ENCODE measurements around the gene GRID2. TPM values are rescaled to one million over a fixed set of nuclear protein-coding genes. Genes with fewer than 3 reads are reported as not detected.
A peak's percentile ranks its signal among the peaks of the same experiment; 100 is the strongest.

Gene GRID2
- total RNA-seq, 1 experiment from 2014 or later = not detected

- Mint-ChIP-seq H3K27me3 (ENCODE audit: insufficient read depth, unreplicated experiment) (no peaks in the 10 kb centered on the region), H3K4me3 (ENCODE audit: unreplicated experiment) (no peak overlapping the region), H3K9me3 (ENCODE audit: unreplicated experiment) (no peaks in the 10 kb centered on the region), H3K36me3 (ENCODE audit: insufficient read depth, unreplicated experiment) (no peaks in the 10 kb centered on the region), H3K27ac (ENCODE audit: low read depth, unreplicated experiment) (no peak overlapping the region), H3K4me1 (ENCODE audit: insufficient read depth, unreplicated experiment) (no peaks in the 10 kb centered on the region)
- intact Hi-C loops (cut with micrococcal nuclease) = no loop called here
- ChIA-PET CTCF (interaction anchor here (0.9 to 2.3 kb wide), 4 partner anchors 10 to 342 kb away, joined by 3 to 8 read pairs (median 3); no protein-coding TSS in a partner anchor), POLR2A (no interaction called here)
- DNase-seq (ENCODE audit: unreplicated experiment) = no peak
- no TSS peak for BruUV-seq (replicated peaks)
- no peak for TF ChIP-seq CTCF (IDR thresholded peaks at IDR 0.05; ENCODE audit: unreplicated experiment)
Observed at GRCh38 chr4:93786149-93786548, 1482.4 kb downstream of the GRID2 start.

- ChIA-PET CTCF (interaction anchor here (0.6 to 3.7 kb wide), 15 partner anchors 8 to 449 kb away, joined by 3 to 35 read pairs (median 3); no protein-coding TSS in a partner anchor), POLR2A (interaction anchor here (0.7 kb wide), 1 partner anchor 52 kb away, joined by 5 read pairs; no protein-coding TSS in a partner anchor)
- peak; percentile 45 for DNase-seq (ENCODE audit: unreplicated experiment)
- H3K27ac Mint-ChIP-seq (ENCODE audit: low read depth, unreplicated experiment) = no peak overlapping the region
- BruUV-seq (replicated peaks) = no TSS peak
- no peak overlapping the region for H3K4me3 Mint-ChIP-seq (ENCODE audit: unreplicated experiment)
- no peaks in the 10 kb centered on the region for H3K4me1 Mint-ChIP-seq (ENCODE audit: insufficient read depth, unreplicated experiment)
- no peaks in the 10 kb centered on the region for H3K9me3 Mint-ChIP-seq (ENCODE audit: unreplicated experiment)
- H3K27me3 Mint-ChIP-seq (ENCODE audit: insufficient read depth, unreplicated experiment) = no peaks in the 10 kb centered on the region
- peak; percentile 34 for TF ChIP-seq CTCF (IDR thresholded peaks at IDR 0.05; ENCODE audit: unreplicated experiment)
- intact Hi-C loops (cut with micrococcal nuclease) = no loop called here
- no peaks in the 10 kb centered on the region for H3K36me3 Mint-ChIP-seq (ENCODE audit: insufficient read depth, unreplicated experiment)
Observed at GRCh38 chr4:93788712-93789111, 1484.9 kb downstream of the GRID2 start.

GRCh38 chr4:93791570-93792195 is 1487.9 kb downstream of the GRID2 start:
- Mint-ChIP-seq H3K36me3 (ENCODE audit: insufficient read depth, unreplicated experiment) (no peaks in the 10 kb centered on the region), H3K4me1 (ENCODE audit: insufficient read depth, unreplicated experiment) (no peaks in the 10 kb centered on the region), H3K4me3 (ENCODE audit: unreplicated experiment) (no peak overlapping the region), H3K27ac (ENCODE audit: low read depth, unreplicated experiment) (no peak overlapping the region), H3K27me3 (ENCODE audit: insufficient read depth, unreplicated experiment) (no peaks in the 10 kb centered on the region), H3K9me3 (ENCODE audit: unreplicated experiment) (no peaks in the 10 kb centered on the region)
- POLR2A ChIA-PET = interaction anchor here (1.0 to 1.3 kb wide), 2 partner anchors 19 to 335 kb away, joined by 4 to 5 read pairs; no protein-coding TSS in a partner anchor
- TF ChIP-seq CTCF (IDR thresholded peaks at IDR 0.05; ENCODE audit: unreplicated experiment) = peak; percentile 84
- CTCF ChIA-PET = interaction anchor here (0.5 to 3.7 kb wide), 15 partner anchors 8 to 1108 kb away, joined by 3 to 35 read pairs (median 4); no protein-coding TSS in a partner anchor
- DNase-seq (ENCODE audit: unreplicated experiment) = peak; percentile 81
- intact Hi-C loops (cut with micrococcal nuclease) = loop anchor here (1.0 to 10.0 kb wide), 4 partner anchors 336 to 803 kb away; no protein-coding TSS in a partner anchor
- BruUV-seq (replicated peaks) = no TSS peak

GRCh38 chr4:93802045-93802444 is 1498.3 kb downstream of the GRID2 start:
- no peak overlapping the region for H3K4me3 Mint-ChIP-seq (ENCODE audit: unreplicated experiment)
- BruUV-seq (replicated peaks) = no TSS peak
- no peak for TF ChIP-seq CTCF (IDR thresholded peaks at IDR 0.05; ENCODE audit: unreplicated experiment)
- DNase-seq (ENCODE audit: unreplicated experiment) = no peak
- no peaks in the 10 kb centered on the region for H3K4me1 Mint-ChIP-seq (ENCODE audit: insufficient read depth, unreplicated experiment)
- H3K9me3 Mint-ChIP-seq (ENCODE audit: unreplicated experiment) = no peaks in the 10 kb centered on the region
- no peak overlapping the region for H3K27ac Mint-ChIP-seq (ENCODE audit: low read depth, unreplicated experiment)
- H3K27me3 Mint-ChIP-seq (ENCODE audit: insufficient read depth, unreplicated experiment) = no peaks in the 10 kb centered on the region
- ChIA-PET POLR2A (interaction anchor here (0.8 to 1.0 kb wide), 2 partner anchors 9 to 322 kb away, joined by 3 to 4 read pairs; no protein-coding TSS in a partner anchor), CTCF (interaction anchor here (0.7 to 1.5 kb wide), 4 partner anchors 8 to 306 kb away, joined by 3 to 6 read pairs (median 4); no protein-coding TSS in a partner anchor)
- intact Hi-C loops (cut with micrococcal nuclease) = no loop called here
- H3K36me3 Mint-ChIP-seq (ENCODE audit: insufficient read depth, unreplicated experiment) = no peaks in the 10 kb centered on the region

Data from MCF 10A (cell line).